ENCODE data around the gene UBR4.
"Not testable (repeated sequence)": the region's sequence is repeated elsewhere in the genome, so short reads cannot be mapped to it uniquely, and the experiment has no call there.

UBR4 gene

GRCh38 chr1:19186001-19186400, 24.1 kb downstream of the UBR4 start:
- no peak for DNase-seq

- no peak for DNase-seq
Observed at GRCh38 chr1:19182223-19182622, 27.8 kb downstream of the UBR4 start.

GRCh38 chr1:19180265-19180657, 29.8 kb downstream of the UBR4 start:
- DNase-seq, result not testable (repeated sequence)

- DNase-seq, result no peak
Observed at GRCh38 chr1:19179597-19180264, 30.3 kb downstream of the UBR4 start.

- DNase-seq, result no peak
Observed at GRCh38 chr1:19178734-19179398, 31.2 kb downstream of the UBR4 start.

GRCh38 chr1:19177811-19178210, 32.3 kb downstream of the UBR4 start:
- DNase-seq, result no peak

GRCh38 chr1:19169642-19170041, 40.4 kb downstream of the UBR4 start:
- DNase-seq, result no peak

GRCh38 chr1:19167140-19167539, 42.9 kb downstream of the UBR4 start:
- DNase-seq, result no peak

GRCh38 chr1:19166066-19166465, 44.0 kb downstream of the UBR4 start:
- no peak for DNase-seq

- DNase-seq, result no peak
Observed at GRCh38 chr1:19165501-19165900, 44.6 kb downstream of the UBR4 start.

GRCh38 chr1:19164274-19165015, 45.6 kb downstream of the UBR4 start:
- DNase-seq, result no peak

- no peak for DNase-seq
Observed at GRCh38 chr1:19163261-19163660, 46.8 kb downstream of the UBR4 start.

- DNase-seq, result no peak
Observed at GRCh38 chr1:19160831-19161230, 49.2 kb downstream of the UBR4 start.

GRCh38 chr1:19157653-19158052, 52.4 kb downstream of the UBR4 start:
- no peak for DNase-seq

- no peak for DNase-seq
Observed at GRCh38 chr1:19156676-19157075, 53.4 kb downstream of the UBR4 start.

GRCh38 chr1:19154876-19155275, 55.2 kb downstream of the UBR4 start:
- no peak for DNase-seq

GRCh38 chr1:19153169-19153568, 56.9 kb downstream of the UBR4 start:
- no peak for DNase-seq

GRCh38 chr1:19151537-19151936, 58.5 kb downstream of the UBR4 start:
- DNase-seq, result no peak

- no peak for DNase-seq
Observed at GRCh38 chr1:19149736-19150135, 60.3 kb downstream of the UBR4 start.

- DNase-seq, result no peak
Observed at GRCh38 chr1:19140465-19140864, 69.6 kb downstream of the UBR4 start.

GRCh38 chr1:19139711-19140110, 70.4 kb downstream of the UBR4 start:
- no peak for DNase-seq

GRCh38 chr1:19138958-19139581, 71.0 kb downstream of the UBR4 start:
- DNase-seq, result no peak

- DNase-seq, result no peak
Observed at GRCh38 chr1:19138331-19138730, 71.7 kb downstream of the UBR4 start.

GRCh38 chr1:19137158-19137557, 72.9 kb downstream of the UBR4 start:
- no peak for DNase-seq
